Spleen (tissue), 11 donors: ENCODE data around the gene HSF4. TPM values are rescaled to one million over a fixed set of nuclear protein-coding genes. Genes with fewer than 3 reads are reported as not detected.

ENCODE experiments used
- DNase-seq: peaks from one replicate; pipeline ENCODE4 v3.0.0-alpha.2; 2020
- H3K27ac ChIP-seq, 8 donors: fragments of 200-600 bp; sonication (generic) in 7 of 8; 1 replicate in 4 of 8; 2 replicates in 4 of 8; pipeline versions ENCODE4 v1.5.0 to v1.8.0; 2016 to 2021; ENCODE audit warnings: inconsistent platforms in 4 of 8, mild to moderate bottlenecking in 4 of 8, moderate library complexity in 1 of 8
- H3K27me3 ChIP-seq, 7 donors: fragments of 200-600 bp; sonication (generic) in 6 of 7; replicated peaks in 1 of 7; 1 replicate in 4 of 7; 2 replicates in 3 of 7; pipeline versions ENCODE4 v1.5.0 to v1.8.0; 2016 to 2021; ENCODE audit warnings: inconsistent platforms in 3 of 7, mild to moderate bottlenecking in 1 of 7
- H3K36me3 ChIP-seq, 6 donors: fragments of 200-600 bp; sonication (generic) in 5 of 6; 1 replicate in 4 of 6; 2 replicates in 2 of 6; pipeline versions ENCODE4 v1.5.0 to v1.8.0; 2016 to 2021; ENCODE audit warnings: inconsistent platforms in 2 of 6
- H3K4me1 ChIP-seq, 6 donors: fragments of 200-600 bp; sonication (generic) in 5 of 6; 1 replicate in 3 of 6; 2 replicates in 3 of 6; pipeline versions ENCODE4 v1.5.0 to v1.8.0; 2016 to 2021; ENCODE audit warnings: inconsistent platforms in 3 of 6
- H3K4me3 ChIP-seq, 8 donors: fragments of 200-600 bp; sonication (generic) in 7 of 8; 1 replicate in 4 of 8; 2 replicates in 4 of 8; pipeline versions ENCODE4 v1.5.0 to v1.8.0; 2016 to 2021; ENCODE audit warnings: inconsistent platforms in 4 of 8, mild to moderate bottlenecking in 4 of 8, moderate library complexity in 2 of 8
- H3K9me3 ChIP-seq, 8 donors: fragments of 200-600 bp; sonication (generic) in 7 of 8; 1 replicate in 4 of 8; 2 replicates in 4 of 8; pipeline versions ENCODE4 v1.5.0 to v1.8.0; 2016 to 2021; ENCODE audit warnings: inconsistent platforms in 4 of 8
- POLR2A ChIP-seq, 3 donors: fragments of 450-650 bp; IDR thresholded peaks; one replicate each; pipeline ENCODE4 v1.5.1; 2017; ENCODE audit warnings: antibody characterized with exemption in 3 of 3, mild to moderate bottlenecking in 1 of 3
- POLR2AphosphoS5 ChIP-seq, 3 donors: sonication (generic); formaldehyde crosslinking; IDR thresholded peaks; one replicate each; pipeline ENCODE4 v1.5.1; 2017; ENCODE audit warnings: antibody characterized with exemption in 3 of 3
- WGBS, 5 donors: extraction: QIAGEN DNeasy Blood & Tissue Kit in 3 of 5; methylation state at CpG; one replicate each; pipeline versions ENCODE4 v1.1.5 to v1.1.7; 2013 to 2018; 5-methylcytosine and 5-hydroxymethylcytosine counted together
- intact Hi-C: fragments of 100-400 bp; cut with DNase I; formaldehyde crosslinking; loops from one replicate; pipeline ENCODE4 v1.15.0; 2023; ENCODE audit warnings: low total_unique reads
- polyA plus RNA-seq, 3 donors: library from polyadenylated mRNA; stranded (reverse); fragments of 200-250 nt; gene quantifications; one replicate each; pipeline ENCODE4 v1.2.1, GENCODE V29; 2013
- total RNA-seq, 7 donors: library from RNA; depleted of rRNA in 3 of 7; stranded (reverse); fragments of >200 nt in 3 of 7; fragmentation: NEBNext Ultra II Directional in 4 of 7; extraction: Animal tissue kit (Norgen Biotek cat#: 25700) in 4 of 7; gene quantifications; one replicate each; pipeline versions ENCODE4 v1.1.0 to v1.2.1, GENCODE V29; 2016 to 2021
- TF ChIP-seq, protein P1 (sequence below), 11 experiments: fragments of 200-600 bp in 7 of 11; fragments of 450-650 bp in 4 of 11; sonication (generic) in 4 of 11; IDR thresholded peaks in 8 of 11; conservative IDR thresholded peaks in 3 of 11; 1 replicate in 7 of 11; 2 replicates in 4 of 11; pipeline versions ENCODE4 v1.4.0 to v1.8.0; 2016 to 2021; ENCODE audit warnings: antibody characterized with exemption in 11 of 11, inconsistent platforms in 4 of 11, mild to moderate bottlenecking in 1 of 11
- donor health status: healthy with polysubstance abuse.
- donor health status: DM: no; HTN: no; CAD: no; lungs with moderate emphysema.
- donor health status: DM: no; HTN: no; CAD: no.
- donor health status: Bipolar disorder and iron deficiency.
- donor health status: healthy.
- donor health status: DM: no; HTN: no; CAD: no.
- donor health status: DM: yes; HTN: yes; CAD: no.

Gene HSF4
- total and polyA plus RNA-seq, 10 donors, result 11.5 to 43.7 (median 20.3) TPM

GRCh38 chr16:67157106-67157748, 7.3 kb upstream of the HSF4 start:
- no peak for DNase-seq
- 72 to 83% (median 82%) methylated on average over 7 of the region's 7 CpGs for WGBS, 5 donors
- TF ChIP-seq, protein P1, sequence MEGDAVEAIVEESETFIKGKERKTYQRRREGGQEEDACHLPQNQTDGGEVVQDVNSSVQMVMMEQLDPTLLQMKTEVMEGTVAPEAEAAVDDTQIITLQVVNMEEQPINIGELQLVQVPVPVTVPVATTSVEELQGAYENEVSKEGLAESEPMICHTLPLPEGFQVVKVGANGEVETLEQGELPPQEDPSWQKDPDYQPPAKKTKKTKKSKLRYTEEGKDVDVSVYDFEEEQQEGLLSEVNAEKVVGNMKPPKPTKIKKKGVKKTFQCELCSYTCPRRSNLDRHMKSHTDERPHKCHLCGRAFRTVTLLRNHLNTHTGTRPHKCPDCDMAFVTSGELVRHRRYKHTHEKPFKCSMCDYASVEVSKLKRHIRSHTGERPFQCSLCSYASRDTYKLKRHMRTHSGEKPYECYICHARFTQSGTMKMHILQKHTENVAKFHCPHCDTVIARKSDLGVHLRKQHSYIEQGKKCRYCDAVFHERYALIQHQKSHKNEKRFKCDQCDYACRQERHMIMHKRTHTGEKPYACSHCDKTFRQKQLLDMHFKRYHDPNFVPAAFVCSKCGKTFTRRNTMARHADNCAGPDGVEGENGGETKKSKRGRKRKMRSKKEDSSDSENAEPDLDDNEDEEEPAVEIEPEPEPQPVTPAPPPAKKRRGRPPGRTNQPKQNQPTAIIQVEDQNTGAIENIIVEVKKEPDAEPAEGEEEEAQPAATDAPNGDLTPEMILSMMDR (IDR thresholded peaks at IDR 0.05 in 8 of 11, conservative IDR thresholded peaks at IDR 0.05 in 3 of 11), result no peak
- no peak for TF ChIP-seq POLR2AphosphoS5 (IDR thresholded peaks at IDR 0.05)
- no peak for TF ChIP-seq POLR2A (IDR thresholded peaks at IDR 0.05)
- peaks cover 0 to 7% (median 0%) of the 10 kb centered on the region in 6 donors for H3K36me3 ChIP-seq
- H3K27ac ChIP-seq, result peak overlapping the region in 5 of 8 donors; percentile 8 to 96 (median 95)
- H3K27me3 ChIP-seq, result peaks cover 0 to 25% (median 10%) of the 10 kb centered on the region in 7 donors
- no peak overlapping the region for H3K4me3 ChIP-seq
- H3K4me1 ChIP-seq, result peaks cover 33 to 84% (median 61%) of the 10 kb centered on the region in 6 donors
- no peaks in the 10 kb centered on the region for H3K9me3 ChIP-seq
- intact Hi-C loops, result no loop called here

- Histone ChIP-seq H3K36me3 (peaks cover 0 to 7% (median 0%) of the 10 kb centered on the region in 6 donors), H3K9me3 (no peaks in the 10 kb centered on the region), H3K4me3 (peak overlapping the region in 3 of 8 donors; percentile 83 to 95 (median 94)), H3K4me1 (peaks cover 41 to 92% (median 70%) of the 10 kb centered on the region in 6 donors), H3K27ac (peak overlapping the region in 7 of 8 donors; percentile 8 to 96 (median 92)), H3K27me3 (peaks cover 0 to 33% (median 17%) of the 10 kb centered on the region in 7 donors)
- 64 to 76% (median 69%) methylated on average over 7 of the region's 7 CpGs for WGBS, 5 donors
- DNase-seq, result peak; percentile 71
- intact Hi-C loops, result no loop called here
- TF ChIP-seq POLR2AphosphoS5 (IDR thresholded peaks at IDR 0.05), result no peak
- no peak for TF ChIP-seq POLR2A (IDR thresholded peaks at IDR 0.05)
- TF ChIP-seq, protein P1 (IDR thresholded peaks at IDR 0.05 in 8 of 11, conservative IDR thresholded peaks at IDR 0.05 in 3 of 11), result no peak
These were observed 6.5 kb upstream of the HSF4 start for GRCh38 chr16:67157892-67158635.

DNA sequence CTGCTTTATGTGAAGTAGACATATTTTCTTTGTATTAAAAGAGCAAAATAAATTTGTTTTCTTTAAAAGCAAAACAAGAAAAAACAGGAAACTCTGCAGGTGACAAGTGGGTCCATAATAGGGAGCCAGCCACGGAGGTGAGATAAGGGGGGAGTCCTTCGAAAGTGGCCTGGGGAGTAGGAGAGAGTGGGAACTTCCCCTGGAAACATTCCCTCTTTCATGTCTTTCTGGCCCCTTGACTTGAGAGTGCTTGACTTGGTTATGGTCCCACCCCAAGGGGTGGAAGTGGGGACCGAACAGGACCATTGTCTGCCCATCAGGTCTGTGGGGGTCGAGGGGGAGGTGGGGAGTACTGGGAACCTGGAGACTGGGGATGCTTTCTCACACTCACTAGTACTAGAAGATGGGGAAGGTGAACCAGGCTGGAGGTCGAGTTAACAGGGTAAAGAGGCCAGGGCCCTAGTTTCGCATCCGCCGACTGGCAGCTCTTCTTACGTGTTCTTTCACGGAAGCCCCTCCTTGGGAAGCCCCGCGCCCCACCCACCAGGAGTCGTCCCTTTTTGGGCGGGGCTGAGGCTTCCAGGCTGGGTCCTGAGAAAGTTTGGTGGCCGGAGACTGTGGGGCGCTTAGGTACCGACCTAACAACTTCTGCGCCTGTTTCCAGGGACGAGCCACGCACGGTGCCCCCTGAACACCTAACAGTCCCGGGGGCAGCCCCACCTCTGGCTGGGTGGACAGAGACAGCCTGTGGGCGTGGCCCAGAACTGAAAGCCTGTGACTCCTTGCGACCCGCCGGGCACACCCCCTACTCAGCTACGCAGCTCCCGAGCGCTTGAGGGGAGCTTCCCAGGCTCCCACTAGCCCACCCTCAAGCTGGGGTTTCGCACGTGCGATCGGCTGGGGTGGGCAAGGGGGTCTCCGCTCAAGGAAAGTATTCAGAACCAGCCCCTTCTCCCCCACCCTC, 5.6 kb upstream of the HSF4 start:
- peaks cover 50 to 96% (median 78%) of the 10 kb centered on the region in 6 donors for H3K4me1 ChIP-seq
- TF ChIP-seq POLR2A (IDR thresholded peaks at IDR 0.05), result no peak
- TF ChIP-seq POLR2AphosphoS5 (IDR thresholded peaks at IDR 0.05), result peak in 2 of 3 donors; percentile 54 to 67
- TF ChIP-seq, protein P1 (IDR thresholded peaks at IDR 0.05 in 8 of 11, conservative IDR thresholded peaks at IDR 0.05 in 3 of 11), result no peak
- H3K9me3 ChIP-seq, result no peaks in the 10 kb centered on the region
- WGBS, 5 donors, result 5 to 13% (median 7%) methylated on average over 15 to 34 of the region's 34 CpGs
- peak overlapping the region; percentile 83 to 95 (median 94) for H3K4me3 ChIP-seq
- peak overlapping the region; percentile 80 to 96 (median 92) for H3K27ac ChIP-seq
- peaks cover 4 to 42% (median 26%) of the 10 kb centered on the region in 7 donors for H3K27me3 ChIP-seq
- peak; percentile 93 for DNase-seq
- peaks cover 0 to 7% (median 0%) of the 10 kb centered on the region in 6 donors for H3K36me3 ChIP-seq
- intact Hi-C loops, result no loop called here
